Neural cell (in vitro differentiated cells): ENCODE data around the gene KLF12.

ENCODE experiments used
- CTCF ChIP-seq: fragments of 450-650 bp; IDR thresholded peaks from 2 replicates; pipeline ENCODE4 v1.5.1; 2014; ENCODE audit warnings: antibody characterized with exemption, mild to moderate bottlenecking, moderate library complexity; ENCODE audit not compliant: poor library complexity, severe bottlenecking
- EP300 ChIP-seq: fragments of 450-650 bp; conservative IDR thresholded peaks from 2 replicates; pipeline ENCODE4 v1.6.1; 2014; ENCODE audit warnings: antibody characterized with exemption, mild to moderate bottlenecking, moderate library complexity; ENCODE audit not compliant: poor library complexity, severe bottlenecking
- EZH2 ChIP-seq: fragments of 200-600, 300-800 bp; shearing (Covaris generic), sonication (generic); IDR thresholded peaks from 2 replicates; pipeline ENCODE4 v1.6.1; 2014; ENCODE audit warnings: antibody characterized with exemption, low read length, borderline replicate concordance, mild to moderate bottlenecking; ENCODE audit not compliant: insufficient read depth, poor library complexity, severe bottlenecking
- MXI1 ChIP-seq: fragments of 450-650 bp; conservative IDR thresholded peaks from 2 replicates; pipeline ENCODE4 v1.6.1; 2014; ENCODE audit warnings: antibody characterized with exemption, mild to moderate bottlenecking; ENCODE audit not compliant: poor library complexity, severe bottlenecking
- POLR2AphosphoS5 ChIP-seq: IDR thresholded peaks from 2 replicates; pipeline ENCODE4 v1.6.1; 2012
- RAD21 ChIP-seq: fragments of 450-650 bp; conservative IDR thresholded peaks from 2 replicates; pipeline ENCODE4 v1.6.1; 2014; ENCODE audit warnings: antibody characterized with exemption, mild to moderate bottlenecking, moderate library complexity
- REST ChIP-seq: IDR thresholded peaks from 2 replicates; pipeline ENCODE4 v1.6.1; 2012; ENCODE audit warnings: borderline replicate concordance
- SMC3 ChIP-seq: fragments of 450-650 bp; conservative IDR thresholded peaks from 2 replicates; pipeline ENCODE4 v1.6.1; 2014; ENCODE audit warnings: antibody characterized with exemption, mild to moderate bottlenecking, moderate library complexity; ENCODE audit not compliant: poor library complexity
- TAF1 ChIP-seq: IDR thresholded peaks from 2 replicates; pipeline ENCODE4 v1.6.1; 2012; ENCODE audit warnings: low read depth

GRCh38 chr13:74111901-74112824 is 22.0 kb downstream of the KLF12 start:
- TF ChIP-seq CTCF, result no peak
- TF ChIP-seq REST, result no peak
- no peak for TF ChIP-seq POLR2AphosphoS5
- no peak for TF ChIP-seq EZH2
- TF ChIP-seq TAF1, result no peak
- no peak for TF ChIP-seq RAD21
- no peak for TF ChIP-seq SMC3
- no peak for TF ChIP-seq EP300
- TF ChIP-seq MXI1, result no peak
